ENCODE measurements around the gene NDUFS6.
"Not testable (repeated sequence)": the region's sequence is repeated elsewhere in the genome, so short reads cannot be mapped to it uniquely, and the experiment has no call there.

The NDUFS6 gene

GRCh38 chr5:1838013-1838412 lies 36.8 kb downstream of the NDUFS6 start:
- H3K27ac ChIP-seq, result no peak overlapping the region
- TF ChIP-seq CTCF (conservative IDR thresholded peaks at IDR 0.05), result no peak
- no peak for TF ChIP-seq ZFX (IDR thresholded peaks at IDR 0.05)

DNA sequence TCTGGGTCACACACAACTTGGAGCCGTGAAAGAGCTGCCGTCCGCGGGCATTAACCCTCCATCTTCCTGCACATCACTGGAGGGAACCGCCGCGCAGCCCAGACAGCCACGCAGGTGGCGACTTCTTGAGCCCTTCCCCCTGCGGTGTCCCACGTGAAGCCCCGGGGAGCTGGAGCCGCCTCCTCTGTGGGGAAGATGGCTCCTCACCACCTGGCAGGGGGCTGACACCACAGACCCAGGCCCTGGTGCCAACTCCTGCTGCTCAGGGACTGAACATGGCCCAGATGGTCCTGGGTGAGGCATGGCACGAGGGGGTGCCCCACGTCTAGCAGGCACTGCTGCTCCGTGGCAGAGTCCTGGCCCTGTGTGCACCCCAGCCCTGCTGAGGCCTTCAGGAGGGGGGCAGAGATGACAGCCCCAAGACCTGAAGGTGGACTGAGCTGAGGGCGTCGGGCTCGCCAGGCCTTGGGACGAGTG lies 38.9 kb downstream of the NDUFS6 start:
- TF ChIP-seq CTCF (conservative IDR thresholded peaks at IDR 0.05) (no peak), ZFX (IDR thresholded peaks at IDR 0.05) (no peak)

DNA sequence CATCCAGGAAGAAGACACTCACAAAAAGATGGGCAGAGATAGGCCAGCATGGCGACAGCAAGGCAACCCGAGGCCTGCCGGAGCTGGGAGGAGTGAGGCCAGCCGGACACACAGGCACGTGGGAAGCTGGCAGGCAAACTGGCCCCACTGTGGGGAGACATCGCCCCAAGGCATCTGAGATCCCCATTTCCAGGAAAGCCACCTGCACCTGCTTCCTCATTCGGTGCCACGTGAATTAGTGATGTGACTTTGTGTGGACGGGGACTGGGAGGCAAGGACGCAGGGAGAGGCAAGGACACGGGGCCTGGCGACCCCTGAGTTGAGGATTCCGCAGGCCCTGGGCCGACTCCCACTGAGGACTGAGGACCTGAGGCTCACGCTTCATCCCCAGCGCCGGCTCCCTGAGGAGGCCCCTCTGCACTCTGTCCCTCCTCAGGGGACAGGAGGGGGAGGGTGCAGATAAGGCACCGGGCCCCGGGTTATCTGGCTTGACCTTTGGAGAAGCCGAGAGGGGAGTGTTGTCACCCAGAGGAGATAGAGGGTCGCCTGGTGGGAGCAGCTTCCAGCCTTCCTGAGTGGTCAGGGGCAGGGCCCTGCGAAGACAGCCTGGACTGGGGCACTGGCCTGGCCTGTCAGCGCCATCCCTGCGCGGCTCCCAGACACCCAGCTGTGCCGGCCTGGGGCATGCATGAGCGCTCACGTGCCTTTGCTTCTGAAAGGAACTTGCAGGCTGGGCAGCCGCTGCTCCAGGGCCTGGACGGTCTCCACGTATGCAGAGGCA lies 39.7 kb downstream of the NDUFS6 start:
- no peak overlapping the region for H3K27ac ChIP-seq
- TF ChIP-seq ZFX (IDR thresholded peaks at IDR 0.05) (no peak), CTCF (conservative IDR thresholded peaks at IDR 0.05) (no peak)

More for the DNA sequence above, 38.9 kb downstream of the NDUFS6 start:
- H3K27ac ChIP-seq, result no peak overlapping the region

GRCh38 chr5:1842004-1842819 lies 41.0 kb downstream of the NDUFS6 start:
- H3K27ac ChIP-seq, result no peak overlapping the region
- TF ChIP-seq ZFX (IDR thresholded peaks at IDR 0.05) (no peak), CTCF (conservative IDR thresholded peaks at IDR 0.05) (no peak)

GRCh38 chr5:1843761-1844160 lies 42.6 kb downstream of the NDUFS6 start:
- H3K27ac ChIP-seq, result not testable (repeated sequence)

DNA sequence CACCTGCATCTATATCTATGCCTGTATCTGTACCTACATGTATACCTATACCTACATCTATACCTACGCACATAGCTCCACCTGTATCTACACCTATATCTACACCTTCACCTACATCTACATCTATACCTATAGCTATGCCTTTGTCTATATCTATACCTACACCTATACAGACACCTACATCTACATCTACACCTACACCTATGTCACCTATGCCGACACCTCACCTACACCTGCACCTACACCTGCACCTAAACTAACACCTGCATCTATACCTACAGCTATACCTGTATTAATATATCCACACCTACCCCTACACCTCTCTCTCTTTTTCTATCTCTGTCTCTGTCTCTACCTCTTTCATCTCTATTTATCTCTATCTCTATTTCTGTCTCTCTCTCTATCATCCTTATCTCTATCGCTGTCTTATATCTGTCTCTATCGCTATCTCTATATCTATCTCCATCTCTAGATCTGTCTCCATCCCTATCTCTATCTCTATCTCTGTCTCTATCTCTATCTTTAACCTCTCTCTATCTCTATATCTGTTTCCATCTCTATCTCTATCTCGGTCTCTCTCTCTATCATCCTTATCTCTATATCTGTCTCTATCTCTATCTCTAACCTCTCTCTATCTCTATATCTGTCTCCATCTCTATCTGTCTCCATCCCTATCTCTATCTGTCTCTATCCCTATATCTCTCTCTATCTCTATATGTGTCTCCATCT lies 43.7 kb downstream of the NDUFS6 start:
- H3K27ac ChIP-seq, result no peak overlapping the region
- TF ChIP-seq CTCF (conservative IDR thresholded peaks at IDR 0.05), result no peak
- no peak for TF ChIP-seq ZFX (IDR thresholded peaks at IDR 0.05)

DNA sequence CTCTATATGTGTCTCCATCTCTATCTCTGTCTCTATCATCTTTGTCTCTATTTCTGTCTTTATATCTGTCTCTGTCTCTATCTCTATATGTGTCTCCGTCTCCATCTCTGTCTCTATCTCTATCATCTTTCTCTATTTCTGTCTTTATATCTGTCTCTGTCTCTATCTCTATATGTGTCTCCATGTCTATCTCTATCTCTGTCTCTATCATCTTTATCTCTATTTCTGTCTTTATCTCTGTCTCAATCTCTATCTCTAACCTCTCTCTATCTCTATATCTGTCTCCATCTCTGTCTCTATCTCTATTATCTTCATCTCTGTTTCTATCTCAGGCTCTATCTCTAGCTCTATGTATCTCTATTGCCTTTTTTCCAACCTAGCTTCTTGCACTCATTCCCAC lies 44.5 kb downstream of the NDUFS6 start:
- TF ChIP-seq CTCF (conservative IDR thresholded peaks at IDR 0.05) (no peak), ZFX (IDR thresholded peaks at IDR 0.05) (no peak)
- no peak overlapping the region for H3K27ac ChIP-seq
